WTC11 (cell line): ENCODE measurements around the gene GPR176. TPM values are rescaled to one million over a fixed set of nuclear protein-coding genes. Genes with fewer than 3 reads are reported as not detected.

Source experiments
- ATAC-seq: fragments of 200-7000 bp; cut with Tn5 transposase; 2 replicates; pipeline ENCODE4 v1.10.0; 2021; ENCODE audit warnings: mild to moderate bottlenecking, moderate library complexity
- CTCF ChIA-PET: fragments of 300-600 bp; sonication (Branson Sonifier 250); formaldehyde crosslinking; loops from one replicate; lab custom pipeline; 2021; ENCODE audit warnings: antibody characterized with exemption; lab: Charles Lee
- POLR2A ChIA-PET: fragments of 350-600 bp; sonication (Branson Sonifier 250); formaldehyde crosslinking; loops from one replicate; lab custom pipeline; 2021; ENCODE audit warnings: antibody characterized with exemption; lab: Charles Lee
- DNase-seq: peaks from one replicate; pipeline ENCODE4 v3.0.0; 2021; ENCODE audit warnings: low spot score
- H3K27ac Mint-ChIP-seq: 2 replicates; pipeline ENCODE4 v1.8.0; 2021; ENCODE audit warnings: mixed read lengths
- H3K27me3 Mint-ChIP-seq: 2 replicates; pipeline ENCODE4 v1.8.0; 2021; ENCODE audit warnings: low read depth, mild to moderate bottlenecking, moderate library complexity, mixed read lengths
- H3K36me3 Mint-ChIP-seq: 2 replicates; pipeline ENCODE4 v1.8.0; 2021; ENCODE audit warnings: mixed read lengths
- H3K4me1 Mint-ChIP-seq: 2 replicates; pipeline ENCODE4 v1.8.0; 2022; ENCODE audit warnings: mixed read lengths
- H3K4me3 Mint-ChIP-seq: 2 replicates; pipeline ENCODE4 v1.8.0; 2021; ENCODE audit warnings: mild to moderate bottlenecking, moderate library complexity, mixed read lengths
- H3K9me3 Mint-ChIP-seq: 2 replicates; pipeline ENCODE4 v1.8.0; 2021; ENCODE audit warnings: mixed read lengths
- E2F5 ChIP-seq: sonication (generic); formaldehyde crosslinking; IDR thresholded peaks from 2 replicates; pipeline ENCODE4 v1.8.1; 2022; ENCODE audit warnings: mild to moderate bottlenecking, moderate library complexity, missing genetic modification reagents
- KAT7 ChIP-seq: sonication (generic); formaldehyde crosslinking; IDR thresholded peaks from 2 replicates; pipeline ENCODE4 v1.8.1; 2023; ENCODE audit warnings: missing genetic modification reagents, mild to moderate bottlenecking, borderline replicate concordance
- NFATC4 ChIP-seq: fragments of 250-450 bp; sonication (Bioruptor Pico); IDR thresholded peaks from 2 replicates; pipeline ENCODE4 v1.9.0; 2021; ENCODE audit warnings: mild to moderate bottlenecking
- OVOL2 ChIP-seq: fragments of 250-450 bp; sonication (Bioruptor Pico); IDR thresholded peaks from 2 replicates; pipeline ENCODE4 v1.9.0; 2021; ENCODE audit warnings: mild to moderate bottlenecking, borderline replicate concordance
- PREB ChIP-seq: sonication (generic); formaldehyde crosslinking; IDR thresholded peaks from 2 replicates; pipeline ENCODE4 v1.8.1; 2022; ENCODE audit warnings: mild to moderate bottlenecking, missing genetic modification reagents, moderate library complexity, borderline replicate concordance
- RORB ChIP-seq: fragments of 250-450 bp; sonication (Bioruptor Pico); IDR thresholded peaks from 2 replicates; pipeline ENCODE4 v1.9.0; 2021; ENCODE audit warnings: mild to moderate bottlenecking
- SMAD3 ChIP-seq: sonication (generic); formaldehyde crosslinking; IDR thresholded peaks from 2 replicates; pipeline ENCODE4 v1.8.0; 2022; ENCODE audit warnings: missing genetic modification reagents, mild to moderate bottlenecking, borderline replicate concordance
- SP1 ChIP-seq: sonication (generic); formaldehyde crosslinking; conservative IDR thresholded peaks from 2 replicates; pipeline ENCODE4 v1.8.1; 2022; ENCODE audit warnings: missing genetic modification reagents
- TEAD4 ChIP-seq: sonication (generic); formaldehyde crosslinking; IDR thresholded peaks from 2 replicates; pipeline ENCODE4 v1.8.0; 2022; ENCODE audit warnings: mild to moderate bottlenecking, missing genetic modification reagents
- ZBTB43 ChIP-seq: sonication (generic); formaldehyde crosslinking; IDR thresholded peaks from 2 replicates; pipeline ENCODE4 v1.8.1; 2023; ENCODE audit warnings: mild to moderate bottlenecking, missing genetic modification reagents
- ZNF396 ChIP-seq: fragments of 250-450 bp; sonication (Bioruptor Pico); IDR thresholded peaks from 2 replicates; pipeline ENCODE4 v1.8.0; 2021; ENCODE audit warnings: mild to moderate bottlenecking, moderate library complexity, borderline replicate concordance
- ZNF423 ChIP-seq: fragments of 250-450 bp; sonication (Bioruptor Pico); IDR thresholded peaks from 2 replicates; pipeline ENCODE4 v2.1.2; 2022; ENCODE audit warnings: mild to moderate bottlenecking, moderate library complexity
- ZNF671 ChIP-seq: fragments of 250-450 bp; sonication (Bioruptor Pico); IDR thresholded peaks from 2 replicates; pipeline ENCODE4 v1.8.0; 2021; ENCODE audit warnings: mild to moderate bottlenecking
- total RNA-seq: library from RNA; stranded (reverse); gene quantifications from 3 replicates; pipeline ENCODE4 v1.2.3, GENCODE V29; 2021
- TF ChIP-seq, protein P1 (sequence below): sonication (generic); formaldehyde crosslinking; IDR thresholded peaks from 2 replicates; pipeline ENCODE4 v1.8.1; 2023; ENCODE audit warnings: mild to moderate bottlenecking, missing genetic modification reagents, moderate library complexity
- TF ChIP-seq, protein P2 (sequence below): sonication (generic); formaldehyde crosslinking; IDR thresholded peaks from 2 replicates; pipeline ENCODE4 v1.8.1; 2023; ENCODE audit warnings: mild to moderate bottlenecking, moderate library complexity, missing genetic modification reagents
- TF ChIP-seq, protein P3 (sequence below): sonication (generic); formaldehyde crosslinking; IDR thresholded peaks from 2 replicates; pipeline ENCODE4 v1.8.1; 2023; ENCODE audit warnings: mild to moderate bottlenecking, missing genetic modification reagents, borderline replicate concordance

The GPR176 gene
- total RNA-seq, 1 experiment from 2014 or later = 117 TPM

GRCh38 chr15:39919411-39919747 lies 687 bp downstream of the GPR176 start:
- Mint-ChIP-seq H3K4me3 (peak overlapping the region; percentile 85), H3K27ac (no peak overlapping the region), H3K36me3 (peaks cover 37% of the 10 kb centered on the region), H3K4me1 (peaks cover 46% of the 10 kb centered on the region), H3K27me3 (no peaks in the 10 kb centered on the region), H3K9me3 (peaks cover 12% of the 10 kb centered on the region)
- POLR2A ChIA-PET = interaction anchor here (1.6 to 2.4 kb wide), 3 partner anchors 10 to 14 kb away, joined by 6 to 16 read pairs (median 6); partner anchors contain the start of gene EIF2AK4
- DNase-seq = no peak
- CTCF ChIA-PET = interaction anchor here (0.9 to 1.2 kb wide), 2 partner anchors 15 to 31 kb away, joined by 3 to 4 read pairs; no protein-coding TSS in a partner anchor
- ATAC-seq = no peak
- TF ChIP-seq, protein P1, sequence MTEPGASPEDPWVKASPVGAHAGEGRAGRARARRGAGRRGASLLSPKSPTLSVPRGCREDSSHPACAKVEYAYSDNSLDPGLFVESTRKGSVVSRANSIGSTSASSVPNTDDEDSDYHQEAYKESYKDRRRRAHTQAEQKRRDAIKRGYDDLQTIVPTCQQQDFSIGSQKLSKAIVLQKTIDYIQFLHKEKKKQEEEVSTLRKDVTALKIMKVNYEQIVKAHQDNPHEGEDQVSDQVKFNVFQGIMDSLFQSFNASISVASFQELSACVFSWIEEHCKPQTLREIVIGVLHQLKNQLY (CRISPR knock-in tag) = 0 out of 2 replicates have a peak, but pooled peaks have one; percentile 17
- TF ChIP-seq RORB (CRISPR knock-in tag) = no peak

- peak overlapping the region; percentile 23 for H3K27ac Mint-ChIP-seq
- TF ChIP-seq, protein P2, sequence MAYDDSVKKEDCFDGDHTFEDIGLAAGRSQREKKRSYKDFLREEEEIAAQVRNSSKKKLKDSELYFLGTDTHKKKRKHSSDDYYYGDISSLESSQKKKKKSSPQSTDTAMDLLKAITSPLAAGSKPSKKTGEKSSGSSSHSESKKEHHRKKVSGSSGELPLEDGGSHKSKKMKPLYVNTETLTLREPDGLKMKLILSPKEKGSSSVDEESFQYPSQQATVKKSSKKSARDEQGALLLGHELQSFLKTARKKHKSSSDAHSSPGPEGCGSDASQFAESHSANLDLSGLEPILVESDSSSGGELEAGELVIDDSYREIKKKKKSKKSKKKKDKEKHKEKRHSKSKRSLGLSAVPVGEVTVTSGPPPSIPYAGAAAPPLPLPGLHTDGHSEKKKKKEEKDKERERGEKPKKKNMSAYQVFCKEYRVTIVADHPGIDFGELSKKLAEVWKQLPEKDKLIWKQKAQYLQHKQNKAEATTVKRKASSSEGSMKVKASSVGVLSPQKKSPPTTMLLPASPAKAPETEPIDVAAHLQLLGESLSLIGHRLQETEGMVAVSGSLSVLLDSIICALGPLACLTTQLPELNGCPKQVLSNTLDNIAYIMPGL = no peak
- no peak for TF ChIP-seq NFATC4 (CRISPR knock-in tag)
- DNase-seq = no peak
- H3K27me3 Mint-ChIP-seq = no peaks in the 10 kb centered on the region
- H3K4me3 Mint-ChIP-seq = peak overlapping the region; percentile 85
- ChIA-PET CTCF (interaction anchor here (0.9 to 1.2 kb wide), 2 partner anchors 14 to 31 kb away, joined by 3 to 4 read pairs; no protein-coding TSS in a partner anchor), POLR2A (interaction anchor here (1.6 kb wide), 1 partner anchor 11 kb away, joined by 6 read pairs; no protein-coding TSS in a partner anchor)
- H3K9me3 Mint-ChIP-seq = peaks cover 12% of the 10 kb centered on the region
- peaks cover 40% of the 10 kb centered on the region for H3K4me1 Mint-ChIP-seq
- H3K36me3 Mint-ChIP-seq = peaks cover 37% of the 10 kb centered on the region
- ATAC-seq = no peak
These were observed 1.2 kb downstream of the GPR176 start for GRCh38 chr15:39918688-39919385.

- ATAC-seq (no peak), DNase-seq (no peak)
- POLR2A ChIA-PET = no interaction called here
- H3K36me3 Mint-ChIP-seq = peaks cover 42% of the 10 kb centered on the region
- H3K9me3 Mint-ChIP-seq = peaks cover 12% of the 10 kb centered on the region
- peaks cover 50% of the 10 kb centered on the region for H3K4me1 Mint-ChIP-seq
- H3K27ac Mint-ChIP-seq = peak overlapping the region; percentile 11; the same call in 1 of the 2 replicates
- H3K4me3 Mint-ChIP-seq = no peak overlapping the region
- no peaks in the 10 kb centered on the region for H3K27me3 Mint-ChIP-seq
- no peak for TF ChIP-seq RORB (CRISPR knock-in tag)
- no peak for TF ChIP-seq PREB
- TF ChIP-seq KAT7 (CRISPR knock-in tag) = no peak
- no peak for TF ChIP-seq ZNF396 (CRISPR knock-in tag)
- no peak for TF ChIP-seq OVOL2 (CRISPR knock-in tag)
- no peak for TF ChIP-seq SP1 (CRISPR knock-in tag)
- TF ChIP-seq ZBTB43 (CRISPR knock-in tag) = no peak
- no peak for TF ChIP-seq ZNF671 (CRISPR knock-in tag)
- TF ChIP-seq ZNF423 (CRISPR knock-in tag) = no peak
- TF ChIP-seq, protein P1 (CRISPR knock-in tag) = no peak
- no peak for TF ChIP-seq TEAD4 (CRISPR knock-in tag)
- no peak for TF ChIP-seq SMAD3
- no peak for TF ChIP-seq E2F5 (CRISPR knock-in tag)
- TF ChIP-seq, protein P3, sequence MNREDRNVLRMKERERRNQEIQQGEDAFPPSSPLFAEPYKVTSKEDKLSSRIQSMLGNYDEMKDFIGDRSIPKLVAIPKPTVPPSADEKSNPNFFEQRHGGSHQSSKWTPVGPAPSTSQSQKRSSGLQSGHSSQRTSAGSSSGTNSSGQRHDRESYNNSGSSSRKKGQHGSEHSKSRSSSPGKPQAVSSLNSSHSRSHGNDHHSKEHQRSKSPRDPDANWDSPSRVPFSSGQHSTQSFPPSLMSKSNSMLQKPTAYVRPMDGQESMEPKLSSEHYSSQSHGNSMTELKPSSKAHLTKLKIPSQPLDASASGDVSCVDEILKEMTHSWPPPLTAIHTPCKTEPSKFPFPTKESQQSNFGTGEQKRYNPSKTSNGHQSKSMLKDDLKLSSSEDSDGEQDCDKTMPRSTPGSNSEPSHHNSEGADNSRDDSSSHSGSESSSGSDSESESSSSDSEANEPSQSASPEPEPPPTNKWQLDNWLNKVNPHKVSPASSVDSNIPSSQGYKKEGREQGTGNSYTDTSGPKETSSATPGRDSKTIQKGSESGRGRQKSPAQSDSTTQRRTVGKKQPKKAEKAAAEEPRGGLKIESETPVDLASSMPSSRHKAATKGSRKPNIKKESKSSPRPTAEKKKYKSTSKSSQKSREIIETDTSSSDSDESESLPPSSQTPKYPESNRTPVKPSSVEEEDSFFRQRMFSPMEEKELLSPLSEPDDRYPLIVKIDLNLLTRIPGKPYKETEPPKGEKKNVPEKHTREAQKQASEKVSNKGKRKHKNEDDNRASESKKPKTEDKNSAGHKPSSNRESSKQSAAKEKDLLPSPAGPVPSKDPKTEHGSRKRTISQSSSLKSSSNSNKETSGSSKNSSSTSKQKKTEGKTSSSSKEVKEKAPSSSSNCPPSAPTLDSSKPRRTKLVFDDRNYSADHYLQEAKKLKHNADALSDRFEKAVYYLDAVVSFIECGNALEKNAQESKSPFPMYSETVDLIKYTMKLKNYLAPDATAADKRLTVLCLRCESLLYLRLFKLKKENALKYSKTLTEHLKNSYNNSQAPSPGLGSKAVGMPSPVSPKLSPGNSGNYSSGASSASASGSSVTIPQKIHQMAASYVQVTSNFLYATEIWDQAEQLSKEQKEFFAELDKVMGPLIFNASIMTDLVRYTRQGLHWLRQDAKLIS (CRISPR knock-in tag) = no peak
- TF ChIP-seq, all 79 proteins: peak for 0
- CTCF ChIA-PET = no interaction called here
These were observed 5.1 kb downstream of the GPR176 start for GRCh38 chr15:39914977-39915376.
